ENCODE results near the gene SIRT4. TPM values are rescaled to one million over a fixed set of nuclear protein-coding genes. Genes with fewer than 3 reads are reported as not detected.
A peak's percentile ranks its signal among the peaks of the same experiment; 100 is the strongest.

Gene SIRT4
- total and polyA plus RNA-seq, 2 of the 8 experiments (the other 6 are each of a cell fraction or from before 2014, with no cell fraction given): 3.8 to 4.1 TPM

- TF ChIP-seq SIX5 (IDR thresholded peaks at IDR 0.05; ENCODE audit: low read depth, low read length) (no peak), POU5F1 (IDR thresholded peaks at IDR 0.05; ENCODE audit: low read depth, low read length) (peak; percentile 64; the same call in 1 of the 2 replicates), YY1 (IDR thresholded peaks at IDR 0.05; ENCODE audit: low read depth, low read length) (peak; percentile 41; the same call in 1 of the 2 replicates), JUN (IDR thresholded peaks at IDR 0.05; ENCODE audit: low read depth, low read length) (no peak), SP2 (IDR thresholded peaks at IDR 0.05; ENCODE audit: low read length) (no peak), CHD1 (IDR thresholded peaks at IDR 0.05; ENCODE audit: low read depth, low read length) (no peak), EGR1 (IDR thresholded peaks at IDR 0.05; ENCODE audit: borderline replicate concordance, low read depth, low read length) (peak; percentile 92), ATF3 (IDR thresholded peaks at IDR 0.05; ENCODE audit: insufficient read depth, low read depth, low read length) (no peak), BCL11A (IDR thresholded peaks at IDR 0.05; ENCODE audit: low read depth in 2 of 2, low read length in 2 of 2) (peak in 1 of 2 experiments; percentile 1), BRCA1 (IDR thresholded peaks at IDR 0.05; ENCODE audit: low read depth, low read length) (no peak), EP300 (IDR thresholded peaks at IDR 0.05; ENCODE audit: borderline replicate concordance in 1 of 2, low read depth in 2 of 2, low read length in 2 of 2) (peak in 1 of 2 experiments; percentile 22; a peak in 1 of 3 replicates), SP4 (IDR thresholded peaks at IDR 0.05; ENCODE audit: low read length) (peak; percentile 92; the same call in 1 of the 2 replicates), USF2 (IDR thresholded peaks at IDR 0.05; ENCODE audit: low read length) (no peak), GTF2F1 (IDR thresholded peaks at IDR 0.05; ENCODE audit: borderline replicate concordance, low read depth, low read length) (peak; percentile 100), CTCF (IDR thresholded peaks at IDR 0.05; ENCODE audit: control extremely low read depth in 1 of 3, insufficient read depth in 1 of 3, low read depth in 1 of 3, low read length in 3 of 3) (no peak), JUND (IDR thresholded peaks at IDR 0.05; ENCODE audit: low read length) (peak; percentile 79), POLR2AphosphoS5 (IDR thresholded peaks at IDR 0.05; ENCODE audit: low read depth, low read length) (peak; percentile 100), RBBP5 (IDR thresholded peaks at IDR 0.05; ENCODE audit: borderline replicate concordance, low read depth, low read length) (no peak)
- TF ChIP-seq, protein P1, sequence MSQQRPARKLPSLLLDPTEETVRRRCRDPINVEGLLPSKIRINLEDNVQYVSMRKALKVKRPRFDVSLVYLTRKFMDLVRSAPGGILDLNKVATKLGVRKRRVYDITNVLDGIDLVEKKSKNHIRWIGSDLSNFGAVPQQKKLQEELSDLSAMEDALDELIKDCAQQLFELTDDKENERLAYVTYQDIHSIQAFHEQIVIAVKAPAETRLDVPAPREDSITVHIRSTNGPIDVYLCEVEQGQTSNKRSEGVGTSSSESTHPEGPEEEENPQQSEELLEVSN (IDR thresholded peaks at IDR 0.05): no peak
These were observed 9.2 kb upstream of the SIRT4 start, which contains the start of gene RNU4-1 (continued) for GRCh38 chr12:120292661-120293531.

All from H1 (cell line).